K562 (cell line): ENCODE results near the gene UBE2D2. TPM values are rescaled to one million over a fixed set of nuclear protein-coding genes. Genes with fewer than 3 reads are reported as not detected.

Experiments used
- AFF4 ChIP-seq: sonication (generic); formaldehyde crosslinking; IDR thresholded peaks from 2 replicates; pipeline ENCODE4 v1.8.0; 2023; ENCODE audit warnings: mild to moderate bottlenecking, missing genetic modification reagents
- ARID1B ChIP-seq: fragments of 450-650 bp; IDR thresholded peaks from 2 replicates; pipeline ENCODE4 v1.6.1; 2016; ENCODE audit warnings: antibody characterized with exemption, mild to moderate bottlenecking, inconsistent platforms
- CHCHD3 ChIP-seq: fragments of 250-450 bp; sonication (Bioruptor Pico); IDR thresholded peaks from 2 replicates; pipeline ENCODE4 v2.1.2; 2022; ENCODE audit warnings: mild to moderate bottlenecking
- DNMT1 ChIP-seq: fragments of 450-650 bp; IDR thresholded peaks from 2 replicates; pipeline ENCODE4 v1.6.1; 2016; ENCODE audit warnings: antibody characterized with exemption, mild to moderate bottlenecking
- ELF4 ChIP-seq: fragments of 450-650 bp; formaldehyde crosslinking; IDR thresholded peaks from 2 replicates; pipeline ENCODE4 v1.4.0; 2022; ENCODE audit warnings: missing genetic modification characterization
- IFI16 ChIP-seq: fragments of 250-450 bp; sonication (Bioruptor Pico); IDR thresholded peaks from 2 replicates; pipeline ENCODE4 v2.1.2; 2022; ENCODE audit warnings: mild to moderate bottlenecking, inconsistent platforms
- LEF1 ChIP-seq: fragments of 450-650 bp; IDR thresholded peaks from 2 replicates; pipeline ENCODE4 v1.6.1; 2016; ENCODE audit warnings: mild to moderate bottlenecking
- NCOR1 ChIP-seq: fragments of 450-650 bp; IDR thresholded peaks from 2 replicates; pipeline ENCODE4 v1.6.1; 2016; ENCODE audit warnings: mild to moderate bottlenecking, moderate library complexity
- NFE2 ChIP-seq: IDR thresholded peaks from 2 replicates; pipeline ENCODE4 v1.6.1; 2014; ENCODE audit warnings: antibody characterized with exemption, low read depth
- RUNX1 ChIP-seq: sonication (generic); IDR thresholded peaks from 2 replicates; pipeline ENCODE4 v1.6.1; 2016; ENCODE audit warnings: antibody characterized with exemption, low read depth
- U2AF1 ChIP-seq: fragments of 200-400 bp; formaldehyde crosslinking; optimal IDR thresholded peaks from 2 replicates; pipeline ENCODE3; 2017; ENCODE audit warnings: mild to moderate bottlenecking, low read depth, low read length, moderate library complexity
- ZBTB49 ChIP-seq: sonication (generic); formaldehyde crosslinking; IDR thresholded peaks from 2 replicates; pipeline ENCODE4 v1.8.0; 2022; ENCODE audit warnings: missing genetic modification reagents, mild to moderate bottlenecking, borderline replicate concordance
- ZFP36 ChIP-seq: fragments of 150-350 bp; IDR thresholded peaks from 2 replicates; pipeline ENCODE4 v1.6.1; 2018; ENCODE audit warnings: low read length, low read depth; ENCODE audit not compliant: partially characterized antibody
- ZNF217 ChIP-seq: sonication (generic); formaldehyde crosslinking; IDR thresholded peaks from 2 replicates; pipeline ENCODE4 v1.8.0; 2022; ENCODE audit warnings: mild to moderate bottlenecking, missing genetic modification reagents
- ZNF764 ChIP-seq: fragments of 250-450 bp; sonication (Bioruptor Pico); IDR thresholded peaks from 2 replicates; pipeline ENCODE4 v1.4.0; 2020; ENCODE audit warnings: low read depth, mild to moderate bottlenecking, moderate library complexity
- ZNF766 ChIP-seq: fragments of 200-800 bp; sonication (Bioruptor generic); conservative IDR thresholded peaks from 2 replicates; pipeline ENCODE4 v1.6.1; 2016; ENCODE audit warnings: missing genetic modification characterization, missing compliant biosample characterization
- ZZZ3 ChIP-seq: fragments of 450-650 bp; IDR thresholded peaks from 2 replicates; pipeline ENCODE4 v1.6.1; 2016; ENCODE audit warnings: antibody characterized with exemption, mild to moderate bottlenecking, moderate library complexity
- polyA plus RNA-seq, 8 experiments: library from polyadenylated mRNA; depleted of rRNA in 4 of 8; stranded (reverse) in 5 of 8; unstranded in 3 of 8; fragments of >200 nt; fragmentation: Nextera tagmentation in 2 of 8; fragmentation: Illumina TruSeq in 1 of 8; extraction: Ambion mirVana in 2 of 8; extraction: Trizol in 1 of 8; gene quantifications; 2 replicates each; pipeline versions ENCODE4 v1.2.1 to v1.2.3, GENCODE V29; 2011 to 2014; ENCODE audit warnings: inconsistent platforms in 1 of 8, missing spikeins in 1 of 8
- total RNA-seq, 7 experiments: library from RNA; depleted of rRNA in 6 of 7; stranded (reverse); fragments of >200 nt in 6 of 7; fragmentation: Illumina TruSeq in 2 of 7; extraction: Trizol in 2 of 7; gene quantifications; 2 replicates each; pipeline versions ENCODE4 v1.2.1 to v1.2.3, GENCODE V29; 2011 to 2021; ENCODE audit warnings: low replicate concordance in 1 of 7
- TF ChIP-seq, protein P1 (sequence below): fragments of 450-650 bp; IDR thresholded peaks from 2 replicates; pipeline ENCODE4 v1.6.1; 2016

The UBE2D2 gene
- total and polyA plus RNA-seq, 9 of the 15 experiments (the other 6 are each of a cell fraction or from before 2014, with no cell fraction given), result 53.6 to 198 (median 122) TPM

- TF ChIP-seq NFE2 (no peak), IFI16 (CRISPR knock-in tag) (no peak), DNMT1 (no peak), CHCHD3 (CRISPR knock-in tag) (no peak), RUNX1 (no peak), ZBTB49 (CRISPR knock-in tag) (no peak), U2AF1 (no peak), ZFP36 (no peak), NCOR1 (peak; percentile 66), AFF4 (CRISPR knock-in tag) (peak; percentile 57; the same call in 1 of the 2 replicates), ELF4 (CRISPR knock-in tag) (no peak), ZNF217 (no peak), ZNF764 (no peak), LEF1 (no peak), ZNF766 (CRISPR knock-in tag) (no peak), ARID1B (peak; percentile 72), ZZZ3 (no peak)
- TF ChIP-seq, protein P1, sequence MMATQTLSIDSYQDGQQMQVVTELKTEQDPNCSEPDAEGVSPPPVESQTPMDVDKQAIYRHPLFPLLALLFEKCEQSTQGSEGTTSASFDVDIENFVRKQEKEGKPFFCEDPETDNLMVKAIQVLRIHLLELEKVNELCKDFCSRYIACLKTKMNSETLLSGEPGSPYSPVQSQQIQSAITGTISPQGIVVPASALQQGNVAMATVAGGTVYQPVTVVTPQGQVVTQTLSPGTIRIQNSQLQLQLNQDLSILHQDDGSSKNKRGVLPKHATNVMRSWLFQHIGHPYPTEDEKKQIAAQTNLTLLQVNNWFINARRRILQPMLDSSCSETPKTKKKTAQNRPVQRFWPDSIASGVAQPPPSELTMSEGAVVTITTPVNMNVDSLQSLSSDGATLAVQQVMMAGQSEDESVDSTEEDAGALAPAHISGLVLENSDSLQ, result peak; percentile 53
These were observed 107.1 kb downstream of the UBE2D2 start (continued) for GRCh38 chr5:139668064-139668880.
